Measurements from ENCODE around the gene DENND4C.

Gene DENND4C

DNA sequence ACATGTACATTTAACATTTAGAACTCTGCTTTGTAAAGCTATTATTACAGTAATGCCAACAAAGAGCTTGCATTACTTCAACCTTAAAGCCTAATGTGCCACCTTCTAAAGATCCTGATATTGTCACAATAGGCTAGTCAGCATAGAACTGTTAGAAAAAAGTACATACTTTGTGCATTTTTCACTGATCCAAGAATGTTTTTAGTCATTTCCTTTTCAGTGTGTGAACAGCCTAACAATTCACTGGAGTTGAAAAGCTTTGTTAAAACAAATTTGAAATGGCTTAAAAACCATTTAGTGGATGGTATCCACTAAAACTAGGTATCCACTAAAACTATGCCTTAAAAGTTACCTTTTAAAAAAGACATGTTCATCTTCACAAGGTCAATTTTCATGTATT lies 145.0 kb downstream of the DENND4C start:
- peaks cover 65% of the 10 kb centered on the region for H3K36me3 ChIP-seq (replicated peaks)

DNA sequence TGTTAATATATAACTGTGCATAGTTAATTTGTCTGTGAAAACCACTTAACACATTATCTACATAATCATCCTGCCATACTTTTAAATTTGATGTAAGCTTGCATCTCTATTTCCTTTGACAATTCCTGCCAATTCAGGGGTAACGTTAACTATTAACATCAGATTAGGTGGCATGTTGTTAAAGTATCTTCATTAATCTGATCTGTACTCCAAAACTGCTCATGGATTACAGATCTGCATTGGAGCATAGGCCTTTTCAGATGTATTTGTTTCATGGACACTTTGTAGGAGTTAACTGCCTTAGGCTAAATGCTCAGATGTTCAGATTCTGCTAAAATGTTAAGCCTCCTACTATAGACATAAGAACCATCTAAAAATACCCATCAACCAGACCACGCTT lies 146.4 kb downstream of the DENND4C start:
- no peaks in the 10 kb centered on the region for H3K27me3 ChIP-seq (replicated peaks)
- in situ Hi-C loops (cut with HindIII; ENCODE audit: low pct_ligation_motif_present, low sequenced_read_pairs): no loop called here
- TF ChIP-seq, protein P1, sequence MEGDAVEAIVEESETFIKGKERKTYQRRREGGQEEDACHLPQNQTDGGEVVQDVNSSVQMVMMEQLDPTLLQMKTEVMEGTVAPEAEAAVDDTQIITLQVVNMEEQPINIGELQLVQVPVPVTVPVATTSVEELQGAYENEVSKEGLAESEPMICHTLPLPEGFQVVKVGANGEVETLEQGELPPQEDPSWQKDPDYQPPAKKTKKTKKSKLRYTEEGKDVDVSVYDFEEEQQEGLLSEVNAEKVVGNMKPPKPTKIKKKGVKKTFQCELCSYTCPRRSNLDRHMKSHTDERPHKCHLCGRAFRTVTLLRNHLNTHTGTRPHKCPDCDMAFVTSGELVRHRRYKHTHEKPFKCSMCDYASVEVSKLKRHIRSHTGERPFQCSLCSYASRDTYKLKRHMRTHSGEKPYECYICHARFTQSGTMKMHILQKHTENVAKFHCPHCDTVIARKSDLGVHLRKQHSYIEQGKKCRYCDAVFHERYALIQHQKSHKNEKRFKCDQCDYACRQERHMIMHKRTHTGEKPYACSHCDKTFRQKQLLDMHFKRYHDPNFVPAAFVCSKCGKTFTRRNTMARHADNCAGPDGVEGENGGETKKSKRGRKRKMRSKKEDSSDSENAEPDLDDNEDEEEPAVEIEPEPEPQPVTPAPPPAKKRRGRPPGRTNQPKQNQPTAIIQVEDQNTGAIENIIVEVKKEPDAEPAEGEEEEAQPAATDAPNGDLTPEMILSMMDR (IDR thresholded peaks at IDR 0.05; ENCODE audit: low read depth, low read length, missing control alignments): no peak
- peaks cover 65% of the 10 kb centered on the region for H3K36me3 ChIP-seq (replicated peaks)
- peak overlapping the region; percentile 77 for H3K4me3 ChIP-seq (ENCODE audit: low read depth, low read length)
- H3K27ac ChIP-seq: no peak overlapping the region
- no peak for DNase-seq

More for the DNA sequence above, 145.0 kb downstream of the DENND4C start:
- TF ChIP-seq, protein P1 (IDR thresholded peaks at IDR 0.05; ENCODE audit: low read depth, low read length, missing control alignments): no peak
- no peaks in the 10 kb centered on the region for H3K27me3 ChIP-seq (replicated peaks)
- DNase-seq: no peak
- in situ Hi-C loops (cut with HindIII; ENCODE audit: low pct_ligation_motif_present, low sequenced_read_pairs): no loop called here
- H3K27ac ChIP-seq: peak overlapping the region; percentile 13
- no peak overlapping the region for H3K4me3 ChIP-seq (ENCODE audit: low read depth, low read length)

DNA sequence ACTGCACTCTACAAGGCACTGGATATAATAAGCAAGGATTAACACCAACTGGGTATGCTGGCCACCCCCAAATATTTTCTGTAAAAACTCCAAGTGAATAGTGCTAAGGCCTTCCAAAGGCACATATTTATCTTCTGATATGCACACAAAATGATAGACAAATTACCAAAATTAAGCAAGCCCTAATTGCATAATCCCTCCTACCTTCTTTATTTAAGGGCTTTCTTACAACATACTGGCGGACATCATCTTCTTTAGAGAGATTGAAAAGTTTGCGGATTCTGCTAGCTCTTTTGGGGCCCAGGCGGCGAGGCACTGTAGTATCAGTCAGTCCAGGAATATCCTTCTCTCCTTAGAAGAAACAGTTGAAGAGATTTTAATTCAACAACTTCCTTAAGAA lies 147.7 kb downstream of the DENND4C start:
- Histone ChIP-seq H3K36me3 (replicated peaks) (peaks cover 64% of the 10 kb centered on the region), H3K27me3 (replicated peaks) (no peaks in the 10 kb centered on the region), H3K27ac (no peak overlapping the region), H3K4me3 (ENCODE audit: low read depth, low read length) (peak overlapping the region; percentile 77)
- no peak for DNase-seq
- in situ Hi-C loops (cut with HindIII; ENCODE audit: low pct_ligation_motif_present, low sequenced_read_pairs): no loop called here
- TF ChIP-seq, protein P1 (IDR thresholded peaks at IDR 0.05; ENCODE audit: low read depth, low read length, missing control alignments): no peak

- no peak overlapping the region for H3K27ac ChIP-seq
- H3K27me3 ChIP-seq (replicated peaks): no peaks in the 10 kb centered on the region
- peak overlapping the region; percentile 77 for H3K4me3 ChIP-seq (ENCODE audit: low read depth, low read length)
- no peak for DNase-seq
- TF ChIP-seq, protein P1 (IDR thresholded peaks at IDR 0.05; ENCODE audit: low read depth, low read length, missing control alignments): no peak
- in situ Hi-C loops (cut with HindIII; ENCODE audit: low pct_ligation_motif_present, low sequenced_read_pairs): no loop called here
- H3K36me3 ChIP-seq (replicated peaks): peaks cover 59% of the 10 kb centered on the region
These were observed 148.2 kb downstream of the DENND4C start for GRCh38 chr9:19378647-19379046.

- Histone ChIP-seq H3K36me3 (replicated peaks) (peaks cover 52% of the 10 kb centered on the region), H3K27ac (peak overlapping the region; percentile 89), H3K4me3 (ENCODE audit: low read depth, low read length) (peak overlapping the region; percentile 77), H3K27me3 (replicated peaks) (no peaks in the 10 kb centered on the region)
- in situ Hi-C loops (cut with HindIII; ENCODE audit: low pct_ligation_motif_present, low sequenced_read_pairs): no loop called here
- TF ChIP-seq, protein P1 (IDR thresholded peaks at IDR 0.05; ENCODE audit: low read depth, low read length, missing control alignments): no peak
- DNase-seq: no peak
These were observed 148.8 kb downstream of the DENND4C start for GRCh38 chr9:19379283-19379682.

DNA sequence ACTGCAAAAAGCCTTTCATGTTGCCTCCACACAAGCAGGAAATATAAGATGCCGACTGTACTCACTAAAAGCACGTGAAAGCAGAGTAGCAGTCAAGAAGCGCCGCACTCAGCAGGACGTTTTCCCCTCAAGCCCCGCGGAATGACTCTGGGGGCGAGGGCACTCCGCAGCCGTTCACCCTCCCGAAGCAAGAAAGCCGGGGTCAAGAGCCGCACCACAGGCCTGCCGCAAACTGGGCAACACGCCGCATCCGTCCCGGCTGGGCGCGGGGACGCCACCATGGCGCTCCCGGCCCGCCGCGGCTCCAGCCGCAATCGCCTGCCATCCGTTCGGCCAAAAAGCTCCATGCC lies 149.2 kb downstream of the DENND4C start:
- in situ Hi-C loops (cut with HindIII; ENCODE audit: low pct_ligation_motif_present, low sequenced_read_pairs): no loop called here
- H3K27me3 ChIP-seq (replicated peaks): no peaks in the 10 kb centered on the region
- TF ChIP-seq, protein P1 (IDR thresholded peaks at IDR 0.05; ENCODE audit: low read depth, low read length, missing control alignments): no peak
- peak overlapping the region; percentile 89 for H3K27ac ChIP-seq
- peak overlapping the region; percentile 77 for H3K4me3 ChIP-seq (ENCODE audit: low read depth, low read length)
- peak; percentile 9 for DNase-seq
- H3K36me3 ChIP-seq (replicated peaks): peaks cover 49% of the 10 kb centered on the region

Measured in brain microvascular endothelial cell (primary cell).